Fibroblast of lung (primary cell): ENCODE measurements around the gene ASB15. TPM values are rescaled to one million over a fixed set of nuclear protein-coding genes. Genes with fewer than 3 reads are reported as not detected.
A peak's percentile ranks its signal among the peaks of the same experiment; 100 is the strongest.
"Not testable (repeated sequence)": the region's sequence is repeated elsewhere in the genome, so short reads cannot be mapped to it uniquely, and the experiment has no call there.

Experiments used
- DNase-seq, 2 donors: peaks; one replicate each; pipeline versions ENCODE4 v3.0.0 to v3.0.0-alpha.2; 2010; ENCODE audit warnings: low read depth in 2 of 2
- H2AFZ ChIP-seq: 2 replicates; pipeline ENCODE4 v1.5.1; 2012; ENCODE audit warnings: low read length, control low read depth, inconsistent platforms
- H3K27ac ChIP-seq: 2 replicates; pipeline ENCODE4 v1.5.1; 2011; ENCODE audit warnings: low read length, control low read depth; ENCODE audit not compliant: insufficient read depth
- H3K27me3 ChIP-seq: 2 replicates; pipeline ENCODE4 v1.5.1; 2011; ENCODE audit warnings: mild to moderate bottlenecking, low read length; ENCODE audit not compliant: control insufficient read depth, insufficient read depth
- H3K36me3 ChIP-seq: 2 replicates; pipeline ENCODE4 v1.5.1; 2011; ENCODE audit warnings: low read length; ENCODE audit not compliant: control insufficient read depth, insufficient read depth
- H3K4me1 ChIP-seq: 2 replicates; pipeline ENCODE4 v1.5.1; 2011; ENCODE audit warnings: low read length; ENCODE audit not compliant: control insufficient read depth, insufficient read depth; ENCODE audit errors: extremely low read depth
- H3K4me2 ChIP-seq: 2 replicates; pipeline ENCODE4 v1.5.1; 2011; ENCODE audit warnings: low read length, control low read depth; ENCODE audit not compliant: insufficient read depth; ENCODE audit errors: extremely low read depth
- H3K4me3 ChIP-seq, 4 experiments: fragments of 200-600 bp in 1 of 4; sonication (generic) in 1 of 4; replicated peaks in 1 of 4; 2 replicates each; pipeline ENCODE4 v1.5.1; 2011 to 2016; ENCODE audit warnings: low read length in 4 of 4, low read depth in 3 of 4, mild to moderate bottlenecking in 3 of 4, control low read depth in 2 of 4, inconsistent platforms in 1 of 4, mixed read lengths in 1 of 4; ENCODE audit not compliant: insufficient read depth in 1 of 4; ENCODE audit errors: control extremely low read depth in 1 of 4
- H3K79me2 ChIP-seq: 2 replicates; pipeline ENCODE4 v1.5.1; 2012; ENCODE audit warnings: mild to moderate bottlenecking, low read length, inconsistent platforms; ENCODE audit not compliant: control insufficient read depth, insufficient read depth
- H3K9ac ChIP-seq: 2 replicates; pipeline ENCODE4 v1.5.1; 2011; ENCODE audit warnings: mild to moderate bottlenecking, low read length, control low read depth; ENCODE audit not compliant: insufficient read depth
- H3K9me3 ChIP-seq: 2 replicates; pipeline ENCODE4 v1.5.1; 2012; ENCODE audit warnings: low read depth, low read length; ENCODE audit not compliant: control insufficient read depth, insufficient read depth
- H4K20me1 ChIP-seq: 2 replicates; pipeline ENCODE4 v1.5.1; 2011; ENCODE audit warnings: low read length; ENCODE audit not compliant: control insufficient read depth, insufficient read depth; ENCODE audit errors: extremely low read depth
- CTCF ChIP-seq, 2 donors: IDR thresholded peaks in 1 of 2; conservative IDR thresholded peaks in 1 of 2; 1 replicate in 1 of 2; 2 replicates in 1 of 2; pipeline ENCODE4 v1.5.1; 2011 to 2012; ENCODE audit warnings: low read length in 2 of 2, control low read depth in 1 of 2, inconsistent platforms in 1 of 2, low read depth in 1 of 2, mild to moderate bottlenecking in 1 of 2
- EZH2 ChIP-seq: IDR thresholded peaks from 2 replicates; pipeline ENCODE4 v1.5.1; 2012; ENCODE audit warnings: low read length, control low read depth, mild to moderate bottlenecking; ENCODE audit errors: missing control alignments
- polyA plus RNA-seq, 2 donors: library from polyadenylated mRNA; depleted of rRNA in 1 of 2; stranded (reverse) in 1 of 2; unstranded in 1 of 2; fragments of >200 nt; gene quantifications; 2 replicates each; pipeline ENCODE4 v1.2.1, GENCODE V29; 2011 to 2012; ENCODE audit warnings: missing spikeins in 1 of 2
- total RNA-seq: library from RNA; depleted of rRNA; stranded (reverse); fragments of >200 nt; gene quantifications from 2 replicates; pipeline ENCODE4 v1.2.1, GENCODE V29; 2014

ASB15 gene
- total and polyA plus RNA-seq, 2 donors (not counting 1 experiment from before 2014, with no cell fraction given) = not detected

GRCh38 chr7:123632808-123633207 is 31.2 kb downstream of the ASB15 start:
- H3K27me3 ChIP-seq = no peaks in the 10 kb centered on the region
- DNase-seq = no peak
- no peaks in the 10 kb centered on the region for H3K4me1 ChIP-seq
- no peak overlapping the region for H3K27ac ChIP-seq
- no peaks in the 10 kb centered on the region for H3K36me3 ChIP-seq
- H3K79me2 ChIP-seq = no peaks in the 10 kb centered on the region
- no peak for TF ChIP-seq CTCF (conservative IDR thresholded peaks at IDR 0.05 in 1 of 2, IDR thresholded peaks at IDR 0.05 in 1 of 2; ENCODE audit: low read depth in 1 of 2, low read length in 2 of 2)
- TF ChIP-seq EZH2 = no peak
- no peak overlapping the region for H3K9ac ChIP-seq
- no peaks in the 10 kb centered on the region for H4K20me1 ChIP-seq
- no peak overlapping the region for H3K4me2 ChIP-seq
- no peak overlapping the region for H2AFZ ChIP-seq
- no peak overlapping the region for H3K4me3 ChIP-seq
- H3K9me3 ChIP-seq = no peaks in the 10 kb centered on the region

GRCh38 chr7:123633553-123633952 is 31.9 kb downstream of the ASB15 start:
- H3K27me3 ChIP-seq = no peaks in the 10 kb centered on the region
- H3K4me3 ChIP-seq = peak overlapping the region in 1 of 4 experiments; percentile 15
- H2AFZ ChIP-seq = no peak overlapping the region
- DNase-seq = peak; percentile 60 to 81
- H4K20me1 ChIP-seq = no peaks in the 10 kb centered on the region
- H3K79me2 ChIP-seq = no peaks in the 10 kb centered on the region
- no peak overlapping the region for H3K4me2 ChIP-seq
- H3K9me3 ChIP-seq = no peaks in the 10 kb centered on the region
- H3K4me1 ChIP-seq = no peaks in the 10 kb centered on the region
- no peak overlapping the region for H3K27ac ChIP-seq
- TF ChIP-seq EZH2 (no peak), CTCF (conservative IDR thresholded peaks at IDR 0.05 in 1 of 2, IDR thresholded peaks at IDR 0.05 in 1 of 2; ENCODE audit: low read depth in 1 of 2, low read length in 2 of 2) (no peak)
- H3K36me3 ChIP-seq = no peaks in the 10 kb centered on the region
- H3K9ac ChIP-seq = no peak overlapping the region

- H3K27ac ChIP-seq, H3K79me2 ChIP-seq, H3K4me2 ChIP-seq, H3K9me3 ChIP-seq, H3K4me1 ChIP-seq, DNase-seq, H4K20me1 ChIP-seq, H3K36me3 ChIP-seq, H3K9ac ChIP-seq, H3K27me3 ChIP-seq, H3K4me3 ChIP-seq, H2AFZ ChIP-seq: not testable (repeated sequence)
These were observed 32.5 kb downstream of the ASB15 start for GRCh38 chr7:123634011-123634573.
